HG03575 (cell line): ENCODE measurements around the gene ATP5F1D.
"Not testable (repeated sequence)": the region's sequence is repeated elsewhere in the genome, so short reads cannot be mapped to it uniquely, and the experiment has no call there.

Experiments used
- ATAC-seq: cut with Tn5 transposase; IDR thresholded peaks from one replicate; pipeline ENCODE4 v1.9.1; 2021; ENCODE audit not compliant: unreplicated experiment, insufficient number of reproducible peaks, low FRiP score; ENCODE audit errors: extremely low read depth

The ATP5F1D gene

DNA sequence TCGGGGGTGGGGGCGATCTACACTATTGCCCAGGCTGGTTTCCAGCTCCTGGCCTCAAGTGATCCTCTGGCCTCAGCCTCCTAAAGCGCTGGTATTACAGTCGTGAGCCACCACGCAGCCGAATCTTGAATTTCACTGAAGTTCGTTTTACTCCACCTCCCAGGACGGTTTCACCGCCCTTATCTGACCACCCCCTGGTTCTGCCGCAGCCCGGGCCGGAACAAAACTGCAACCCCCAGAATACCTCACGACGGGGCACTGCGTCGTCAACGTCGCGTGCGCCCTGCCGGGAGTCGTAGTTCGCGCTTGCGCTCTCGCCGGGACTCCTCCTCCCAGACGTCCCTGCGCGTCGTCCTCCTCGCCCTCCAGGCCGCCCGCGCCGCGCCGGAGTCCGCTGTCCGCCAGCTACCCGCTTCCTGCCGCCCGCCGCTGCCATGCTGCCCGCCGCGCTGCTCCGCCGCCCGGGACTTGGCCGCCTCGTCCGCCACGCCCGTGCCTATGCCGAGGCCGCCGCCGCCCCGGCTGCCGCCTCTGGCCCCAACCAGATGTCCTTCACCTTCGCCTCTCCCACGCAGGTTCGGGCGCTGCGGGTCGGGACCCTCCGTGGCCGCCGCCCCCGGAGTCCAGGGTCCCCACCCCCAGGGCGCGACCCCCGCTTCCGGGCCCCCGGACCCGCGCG is at the start of gene ATP5F1D:
TSS of gene ATP5F1D (plus strand) at position 335 of the 679 bp plus-strand sequence. CDS start at position 435, 100 bp downstream.
- ATAC-seq: no peak

DNA sequence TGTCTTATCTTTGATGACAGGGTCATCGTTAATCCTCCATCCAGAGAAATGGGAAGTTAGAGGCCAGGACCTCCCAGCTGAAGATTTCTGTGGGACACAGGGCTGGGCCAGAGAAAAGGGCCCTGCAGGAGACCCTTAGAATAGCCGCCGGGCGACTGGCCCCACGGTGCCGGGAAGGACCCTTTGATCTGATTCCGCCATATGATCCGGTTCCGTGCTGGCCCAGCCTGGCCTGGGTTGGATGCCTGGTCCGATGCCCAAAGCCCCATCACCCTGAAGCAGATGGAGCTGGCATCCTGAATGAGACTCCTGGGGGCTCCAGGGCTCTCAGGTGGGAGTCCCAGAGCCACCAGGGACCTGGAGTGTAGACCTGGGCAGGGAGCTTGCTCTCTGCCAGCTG is 42.0 kb upstream of the ATP5F1D start:
- no peak for ATAC-seq

DNA sequence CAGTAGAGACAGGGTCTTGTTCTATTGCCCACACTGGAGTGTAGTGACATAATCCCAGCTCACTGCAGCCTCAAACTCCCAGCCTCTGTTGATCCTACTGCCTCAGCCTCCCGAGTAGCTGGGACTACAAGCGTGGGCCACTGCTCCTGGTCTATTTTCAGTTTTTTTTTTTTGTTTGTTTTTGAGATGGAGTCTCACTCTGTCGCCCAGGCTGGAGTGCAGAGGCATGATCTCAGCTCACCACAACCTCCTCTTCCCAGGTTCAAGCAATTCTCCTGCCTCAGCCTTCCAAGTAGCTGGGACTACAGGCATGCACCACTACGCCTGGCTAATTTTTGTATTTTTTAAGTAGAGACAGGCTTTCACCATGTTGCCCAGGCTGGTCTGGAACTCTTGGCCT is 40.9 kb upstream of the ATP5F1D start:
- ATAC-seq: not testable (repeated sequence)

DNA sequence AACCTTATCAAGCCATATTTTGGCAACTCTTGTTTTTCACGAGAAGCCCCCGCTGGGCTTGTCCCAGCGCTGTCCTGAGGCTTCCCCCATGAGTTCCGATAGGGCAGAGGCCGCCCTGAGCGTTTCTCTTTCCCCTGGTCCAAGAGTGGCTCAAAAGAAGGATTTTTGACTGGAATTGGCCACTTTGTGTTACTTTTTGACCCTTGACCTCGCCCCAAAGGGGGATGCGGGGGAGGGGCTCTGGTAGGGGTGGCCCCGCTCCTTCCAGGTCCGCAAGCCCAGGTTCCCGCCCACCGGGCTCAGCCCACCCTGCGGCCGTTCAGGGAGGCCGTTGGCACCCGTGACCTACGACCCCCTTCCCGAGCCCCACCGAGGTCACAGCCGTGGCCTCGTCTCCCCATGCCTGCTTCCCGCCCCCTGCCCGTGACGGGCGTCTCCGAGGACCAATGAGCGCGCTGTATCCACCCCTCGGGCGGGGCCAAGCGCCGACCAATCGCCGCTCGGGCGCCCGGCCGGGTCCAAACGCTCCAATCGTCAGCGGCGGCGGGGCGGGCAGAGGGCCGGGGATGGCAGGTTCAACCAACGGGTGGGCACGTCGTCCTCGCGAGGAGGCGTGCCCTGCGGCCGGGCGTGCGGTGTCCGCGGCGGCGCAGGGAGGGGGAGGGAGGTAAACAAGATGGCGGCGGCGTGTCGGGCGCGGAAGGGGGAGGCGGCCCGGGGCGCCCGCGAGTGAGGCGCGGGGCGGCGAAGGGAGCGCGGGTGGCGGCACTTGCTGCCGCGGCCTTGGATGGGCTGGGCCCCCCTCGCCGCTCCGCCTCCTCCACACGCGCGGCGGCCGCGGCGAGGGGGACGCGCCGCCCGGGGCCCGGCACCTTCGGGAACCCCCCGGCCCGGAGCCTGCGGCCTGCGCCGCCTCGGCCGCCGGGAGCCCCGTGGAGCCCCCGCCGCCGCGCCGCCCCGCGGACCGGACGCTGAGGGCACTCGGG is 36.1 kb upstream of the ATP5F1D start, which contains the start of gene STK11:
TSS of gene STK11 (plus strand) at position 665 of the 986 bp plus-strand sequence. CDS start 1,136 bp downstream, outside the sequence.
- ATAC-seq: no peak

DNA sequence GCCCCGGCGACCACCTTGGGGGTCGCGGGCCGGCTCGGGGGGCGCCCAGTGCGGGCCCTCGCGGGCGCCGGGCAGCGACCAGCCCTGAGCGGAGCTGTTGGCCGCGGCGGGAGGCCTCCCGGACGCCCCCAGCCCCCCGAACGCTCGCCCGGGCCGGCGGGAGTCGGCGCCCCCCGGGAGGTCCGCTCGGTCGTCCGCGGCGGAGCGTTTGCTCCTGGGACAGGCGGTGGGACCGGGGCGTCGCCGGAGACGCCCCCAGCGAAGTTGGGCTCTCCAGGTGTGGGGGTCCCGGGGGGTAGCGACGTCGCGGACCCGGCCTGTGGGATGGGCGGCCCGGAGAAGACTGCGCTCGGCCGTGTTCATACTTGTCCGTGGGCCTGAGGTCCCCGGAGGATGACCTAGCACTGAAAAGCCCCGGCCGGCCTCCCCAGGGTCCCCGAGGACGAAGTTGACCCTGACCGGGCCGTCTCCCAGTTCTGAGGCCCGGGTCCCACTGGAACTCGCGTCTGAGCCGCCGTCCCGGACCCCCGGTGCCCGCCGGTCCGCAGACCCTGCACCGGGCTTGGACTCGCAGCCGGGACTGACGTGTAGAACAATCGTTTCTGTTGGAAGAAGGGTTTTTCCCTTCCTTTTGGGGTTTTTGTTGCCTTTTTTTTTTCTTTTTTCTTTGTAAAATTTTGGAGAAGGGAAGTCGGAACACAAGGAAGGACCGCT is 35.2 kb upstream of the ATP5F1D start:
- ATAC-seq: no peak

DNA sequence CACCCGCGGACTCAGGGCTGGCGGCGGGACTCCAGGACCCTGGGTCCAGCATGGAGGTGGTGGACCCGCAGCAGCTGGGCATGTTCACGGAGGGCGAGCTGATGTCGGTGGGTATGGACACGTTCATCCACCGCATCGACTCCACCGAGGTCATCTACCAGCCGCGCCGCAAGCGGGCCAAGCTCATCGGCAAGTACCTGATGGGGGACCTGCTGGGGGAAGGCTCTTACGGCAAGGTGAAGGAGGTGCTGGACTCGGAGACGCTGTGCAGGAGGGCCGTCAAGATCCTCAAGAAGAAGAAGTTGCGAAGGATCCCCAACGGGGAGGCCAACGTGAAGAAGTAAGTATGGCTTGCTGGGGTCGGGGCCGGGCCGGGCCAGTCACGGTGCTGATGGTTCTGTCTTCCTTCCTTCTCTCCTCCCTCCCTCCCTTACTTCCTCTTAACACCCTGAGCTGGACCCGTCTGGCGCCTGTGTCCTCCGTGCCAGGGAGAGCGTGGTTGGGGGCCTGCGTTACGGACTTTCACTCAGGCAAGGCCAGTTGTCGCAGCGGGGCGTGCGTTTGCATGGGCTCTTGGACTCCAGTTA is 34.6 kb upstream of the ATP5F1D start:
- ATAC-seq: no peak

DNA sequence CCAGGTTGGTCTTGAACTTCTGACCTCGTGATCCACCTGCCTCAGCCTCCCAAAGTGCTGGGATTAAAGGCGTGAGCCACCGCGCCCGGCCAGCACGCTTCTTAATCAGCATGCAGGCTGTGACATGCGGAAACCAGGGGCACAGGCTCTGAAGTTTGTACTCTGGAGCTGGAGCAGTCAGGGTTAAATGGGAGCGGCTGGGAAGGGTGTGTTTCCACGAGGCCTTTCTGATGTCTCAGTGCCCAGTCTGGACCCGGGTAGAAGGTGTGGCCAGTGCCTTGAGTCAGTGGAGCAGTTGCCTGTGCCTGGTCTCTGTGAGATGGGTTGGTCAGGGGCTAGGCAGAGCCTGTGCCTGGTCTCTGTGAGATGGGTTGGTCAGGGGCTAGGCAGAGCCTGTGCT is 32.7 kb upstream of the ATP5F1D start:
- not testable (repeated sequence) for ATAC-seq

DNA sequence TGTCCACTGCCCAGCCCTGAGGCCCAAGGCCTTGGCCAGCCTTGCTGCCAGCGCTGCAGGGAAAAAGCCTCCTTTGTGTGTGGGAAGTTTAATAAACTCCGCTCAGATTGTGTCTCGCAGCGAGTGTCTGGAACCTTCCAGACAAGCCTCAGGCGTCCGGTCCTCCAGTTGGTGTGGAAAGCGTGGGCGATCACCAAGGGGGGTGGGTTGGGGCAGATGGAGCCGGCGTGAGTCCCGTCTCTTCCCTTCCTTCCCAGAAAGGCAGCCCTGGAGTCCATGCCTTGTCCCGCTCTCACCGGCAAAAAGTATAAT is 31.4 kb upstream of the ATP5F1D start:
- ATAC-seq: no peak

DNA sequence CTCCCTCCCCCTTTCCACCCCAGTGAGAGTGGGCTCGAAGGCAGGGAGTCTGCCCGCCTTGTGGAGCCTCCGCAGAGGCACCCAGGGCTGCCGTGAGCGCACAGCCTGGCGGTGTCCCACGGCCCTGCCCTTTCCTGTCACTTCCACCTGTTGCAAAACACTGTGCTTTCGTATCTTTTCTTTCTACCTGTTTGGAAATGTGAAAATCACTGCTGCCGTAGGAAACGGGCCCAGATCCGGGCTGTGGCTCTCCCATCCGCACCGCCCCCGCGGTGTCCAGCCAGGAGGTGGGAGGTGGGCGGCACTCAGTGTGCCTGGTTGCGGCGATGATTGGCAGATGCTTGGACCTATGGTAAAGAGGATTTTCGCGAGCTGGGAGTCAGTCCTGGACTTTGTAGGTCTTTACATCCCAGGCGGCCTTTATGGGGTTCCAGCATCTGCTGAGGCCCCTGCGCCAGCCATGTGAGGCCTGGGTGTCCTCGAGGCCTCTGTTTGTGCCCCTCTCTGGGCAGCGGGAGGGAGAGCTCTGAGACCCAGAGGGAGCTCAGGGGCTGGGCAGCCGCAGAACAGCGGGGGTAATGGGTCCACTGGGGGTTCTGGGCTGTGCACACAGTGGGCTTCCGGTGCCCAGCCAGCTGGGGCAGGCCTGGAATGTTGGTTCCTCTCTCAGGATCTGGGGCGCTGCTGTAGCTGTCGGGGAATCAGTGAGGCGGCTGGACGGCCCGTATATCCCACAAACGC is 29.9 kb upstream of the ATP5F1D start:
- no peak for ATAC-seq

DNA sequence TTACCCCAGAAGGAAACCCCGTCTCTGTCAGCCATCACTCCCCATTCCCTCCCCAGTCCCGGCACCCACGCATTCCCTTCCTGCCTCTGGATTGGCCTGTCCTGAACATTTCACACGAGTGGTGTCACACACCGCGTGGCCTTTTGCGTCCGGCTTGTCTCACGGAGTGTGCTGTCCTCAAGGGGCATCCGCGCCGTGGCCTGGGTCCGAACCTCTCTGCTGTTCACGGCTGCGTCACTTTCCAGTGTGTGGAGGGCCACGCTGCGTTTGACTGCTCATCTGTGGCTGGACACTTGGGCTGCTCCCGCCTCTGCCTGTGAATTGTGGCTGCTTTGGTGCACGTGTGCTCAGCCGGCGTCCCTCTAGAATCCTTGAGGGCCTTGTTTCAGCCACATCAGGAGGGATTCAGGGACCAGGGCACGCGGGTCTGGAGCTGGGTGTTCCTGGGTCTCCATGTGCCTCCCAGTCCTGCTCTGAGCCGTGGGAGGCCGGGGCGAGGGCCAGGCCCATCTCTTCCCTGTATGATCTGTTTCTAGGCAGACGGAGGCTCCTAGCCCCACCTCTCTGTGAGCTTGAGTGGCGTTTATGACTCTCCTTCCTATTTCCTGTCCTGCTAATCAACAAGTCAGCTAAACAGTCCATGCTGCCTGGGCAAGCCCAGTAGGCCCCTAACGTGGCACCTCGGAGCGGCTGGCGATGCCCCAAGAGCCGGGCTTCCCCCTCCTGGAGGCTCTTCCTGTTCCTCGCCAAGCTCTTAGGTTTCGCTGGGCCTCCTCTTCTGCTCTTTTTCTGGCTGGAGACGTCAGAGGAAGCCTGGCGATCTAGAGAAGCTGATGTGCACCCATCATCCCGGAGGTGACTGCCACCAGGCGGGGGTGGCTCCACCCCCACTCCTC is 27.9 kb upstream of the ATP5F1D start:
- ATAC-seq: no peak

DNA sequence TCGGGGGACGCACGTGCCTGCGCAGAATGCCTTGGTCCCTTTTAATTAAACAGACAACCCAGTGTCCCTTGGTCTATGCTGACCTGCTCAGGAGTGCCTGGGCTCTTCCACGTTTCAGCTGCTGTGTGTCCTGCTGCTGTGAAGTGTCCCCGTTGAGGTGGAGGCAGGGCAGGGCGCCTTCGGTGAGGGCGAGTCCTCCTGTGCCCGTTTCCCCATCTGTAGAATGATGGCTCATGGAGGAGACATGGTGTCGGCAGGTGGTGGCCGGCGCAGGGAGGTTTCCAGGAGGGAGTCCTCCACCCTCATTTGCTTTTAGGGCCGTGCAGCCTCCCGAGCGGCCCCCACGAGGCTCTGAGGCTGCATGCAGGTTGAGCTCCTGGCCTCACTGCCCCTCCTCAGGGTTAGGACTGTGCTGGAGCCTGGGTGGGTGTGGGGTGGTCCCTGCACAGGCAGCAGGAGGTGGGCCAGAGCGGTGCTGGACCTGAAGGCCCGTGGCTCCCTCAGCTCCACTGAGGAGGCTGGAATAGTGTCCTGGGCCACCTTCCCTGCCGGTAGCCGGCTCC is 27.2 kb upstream of the ATP5F1D start:
- no peak for ATAC-seq

DNA sequence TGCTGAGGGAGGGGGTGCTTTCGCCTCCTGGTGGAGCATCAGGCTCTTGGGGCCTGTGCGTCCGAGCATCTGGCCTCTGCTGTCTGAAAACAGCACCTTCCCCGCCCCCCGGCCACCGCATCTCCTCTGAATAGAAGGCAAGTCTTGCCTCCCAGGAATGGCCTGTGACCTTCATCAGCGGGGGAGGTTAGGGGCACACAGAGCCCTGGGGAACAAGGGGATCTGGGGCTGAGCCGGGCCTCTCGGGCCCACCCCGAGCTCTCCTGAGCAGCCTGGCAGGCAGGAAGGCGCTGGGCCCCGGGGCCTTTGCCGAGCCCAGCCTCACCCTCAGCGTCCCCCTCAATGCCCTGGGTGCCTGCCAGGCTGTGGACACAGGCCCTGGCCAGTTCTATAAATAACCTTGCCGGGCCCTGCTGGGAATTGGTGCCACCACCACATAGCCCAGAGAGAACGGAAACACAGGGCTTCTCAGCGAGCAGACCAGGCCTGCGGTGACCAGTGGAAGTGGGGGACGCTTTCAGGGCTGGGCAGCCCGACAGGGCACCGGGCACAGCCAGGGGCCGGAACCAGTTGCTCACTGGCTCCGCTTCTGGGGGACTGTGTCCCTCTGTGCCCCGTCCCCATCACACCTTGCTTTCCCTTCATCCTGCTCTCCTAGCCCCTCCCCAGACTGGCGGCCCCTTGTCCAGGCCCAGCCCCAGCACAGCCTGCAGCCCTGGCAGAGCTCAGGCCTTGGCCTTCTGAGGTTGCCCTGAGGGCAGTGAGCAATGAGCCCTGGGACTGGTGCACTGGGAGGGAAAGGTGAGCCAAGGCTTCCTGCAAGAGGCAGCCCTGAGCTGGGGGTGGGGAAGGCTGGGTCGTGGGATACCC is 26.5 kb upstream of the ATP5F1D start:
- no peak for ATAC-seq

DNA sequence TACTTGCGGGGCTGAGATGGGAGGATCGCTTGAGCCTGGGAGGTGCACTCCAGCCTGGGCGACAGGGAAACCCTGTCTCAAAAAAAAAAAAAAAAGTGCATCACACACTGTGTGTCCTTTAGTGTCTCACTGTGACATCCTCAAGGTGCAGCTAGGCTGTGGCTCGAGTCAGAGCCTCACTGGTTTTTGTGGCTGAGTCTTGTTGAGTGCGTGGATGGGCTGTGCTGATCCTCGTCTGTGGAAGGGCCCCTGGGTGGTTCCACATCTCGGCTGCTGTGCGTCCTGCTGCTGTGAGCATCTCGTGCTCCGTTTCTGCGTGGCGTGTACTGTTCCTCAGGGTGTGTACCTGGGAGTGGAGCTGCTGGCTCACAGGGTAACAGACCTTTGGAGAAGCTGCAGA is 24.8 kb upstream of the ATP5F1D start:
- no peak for ATAC-seq

DNA sequence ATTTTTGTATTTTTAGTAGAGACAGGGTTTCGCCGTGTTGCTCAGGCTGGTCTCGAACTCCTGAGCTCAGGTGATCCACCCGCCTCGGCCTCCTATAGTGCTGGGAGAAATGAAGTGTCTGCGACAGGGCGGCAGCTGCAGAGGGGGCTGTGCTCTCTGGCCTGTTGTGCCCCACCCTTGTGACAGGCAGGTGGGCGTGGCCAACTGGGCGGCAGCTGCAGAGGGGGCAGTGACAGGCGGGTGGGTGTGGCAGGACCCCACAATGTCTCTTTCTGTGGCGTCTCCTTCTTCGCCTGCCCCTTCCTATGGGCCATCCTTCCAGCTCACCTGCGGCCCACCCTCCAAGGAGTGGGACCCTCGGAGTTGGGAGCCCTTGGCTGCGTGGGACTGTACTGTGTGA is 24.2 kb upstream of the ATP5F1D start:
- no peak for ATAC-seq

DNA sequence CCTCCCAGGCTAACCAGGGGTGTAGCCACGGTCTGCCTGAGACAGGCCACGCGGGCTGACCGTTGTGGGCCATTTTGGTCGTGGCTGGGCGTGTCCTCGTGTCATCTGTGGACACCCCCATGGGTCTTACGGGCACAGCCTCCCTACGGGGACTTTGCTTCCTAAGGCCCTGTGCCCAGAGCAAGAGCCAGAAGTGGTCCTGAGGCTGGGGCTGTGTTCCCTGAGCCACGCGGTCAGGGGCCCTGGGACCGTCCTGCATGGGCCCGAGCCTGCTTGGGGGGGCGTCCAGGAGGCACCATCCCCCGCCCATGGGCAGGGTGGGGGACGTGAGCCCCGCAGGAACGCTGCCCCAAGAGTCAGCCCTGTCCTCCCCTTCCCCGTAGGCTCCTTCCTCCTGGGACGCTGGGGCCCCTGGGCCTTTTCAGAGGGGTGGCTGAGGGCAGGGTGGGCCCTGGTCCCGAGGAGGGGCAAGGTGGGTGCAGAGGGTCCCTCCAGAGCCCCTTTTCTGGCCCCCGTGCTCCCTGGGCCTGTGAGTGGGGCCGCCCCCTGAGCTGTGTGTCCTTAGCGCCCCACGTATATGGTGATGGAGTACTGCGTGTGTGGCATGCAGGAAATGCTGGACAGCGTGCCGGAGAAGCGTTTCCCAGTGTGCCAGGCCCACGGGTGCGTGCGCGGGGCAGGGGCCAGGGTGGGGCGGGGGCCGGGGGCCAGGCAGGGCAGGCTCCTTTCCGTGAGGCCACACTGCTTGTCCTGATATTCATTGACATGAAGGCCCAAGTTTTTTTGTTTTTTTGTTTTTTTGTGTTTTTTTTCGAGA is 22.6 kb upstream of the ATP5F1D start:
- ATAC-seq: no peak
